HG03565 (cell line): Measurements from ENCODE around the gene PPP2R2C.

Experiments
- ATAC-seq: cut with Tn5 transposase; IDR thresholded peaks from one replicate; pipeline ENCODE4 v1.9.1; 2021; ENCODE audit warnings: mild to moderate bottlenecking, moderate library complexity; ENCODE audit not compliant: unreplicated experiment

PPP2R2C gene

GRCh38 chr4:6273661-6273990 lies 198.8 kb downstream of the PPP2R2C start:
- ATAC-seq, result no peak

- ATAC-seq, result no peak
Observed at GRCh38 chr4:6272863-6273660, 199.4 kb downstream of the PPP2R2C start.

- no peak for ATAC-seq
Observed at GRCh38 chr4:6271701-6272465, 200.5 kb downstream of the PPP2R2C start.

- ATAC-seq, result no peak
Observed at GRCh38 chr4:6271206-6271605, 201.2 kb downstream of the PPP2R2C start.

- ATAC-seq, result no peak
Observed at GRCh38 chr4:6270636-6271121, 201.7 kb downstream of the PPP2R2C start.
